ENCODE measurements around the gene MSANTD1.

MSANTD1 gene

DNA sequence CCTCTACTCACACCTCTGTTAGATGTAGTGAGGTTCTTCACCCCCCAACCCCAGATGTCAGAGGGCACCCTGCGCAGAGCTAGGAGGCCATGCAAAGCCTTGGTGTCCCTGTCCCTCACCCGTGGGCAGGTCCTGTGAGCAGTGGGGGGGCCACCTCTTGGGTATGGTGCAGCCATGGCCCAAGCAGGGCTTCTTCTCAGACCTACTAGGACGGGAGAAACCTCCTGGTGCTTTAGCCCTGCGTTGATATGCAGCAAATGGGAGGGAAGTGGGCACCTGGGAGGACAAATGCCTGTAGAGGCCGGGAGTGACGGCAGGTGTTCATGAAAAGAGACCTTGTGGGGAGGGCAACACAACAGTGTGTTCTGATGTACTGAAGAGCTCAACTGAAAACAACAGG is 38.5 kb upstream of the MSANTD1 start:
- TF ChIP-seq, protein P1, sequence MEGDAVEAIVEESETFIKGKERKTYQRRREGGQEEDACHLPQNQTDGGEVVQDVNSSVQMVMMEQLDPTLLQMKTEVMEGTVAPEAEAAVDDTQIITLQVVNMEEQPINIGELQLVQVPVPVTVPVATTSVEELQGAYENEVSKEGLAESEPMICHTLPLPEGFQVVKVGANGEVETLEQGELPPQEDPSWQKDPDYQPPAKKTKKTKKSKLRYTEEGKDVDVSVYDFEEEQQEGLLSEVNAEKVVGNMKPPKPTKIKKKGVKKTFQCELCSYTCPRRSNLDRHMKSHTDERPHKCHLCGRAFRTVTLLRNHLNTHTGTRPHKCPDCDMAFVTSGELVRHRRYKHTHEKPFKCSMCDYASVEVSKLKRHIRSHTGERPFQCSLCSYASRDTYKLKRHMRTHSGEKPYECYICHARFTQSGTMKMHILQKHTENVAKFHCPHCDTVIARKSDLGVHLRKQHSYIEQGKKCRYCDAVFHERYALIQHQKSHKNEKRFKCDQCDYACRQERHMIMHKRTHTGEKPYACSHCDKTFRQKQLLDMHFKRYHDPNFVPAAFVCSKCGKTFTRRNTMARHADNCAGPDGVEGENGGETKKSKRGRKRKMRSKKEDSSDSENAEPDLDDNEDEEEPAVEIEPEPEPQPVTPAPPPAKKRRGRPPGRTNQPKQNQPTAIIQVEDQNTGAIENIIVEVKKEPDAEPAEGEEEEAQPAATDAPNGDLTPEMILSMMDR (IDR thresholded peaks at IDR 0.05; ENCODE audit: low read depth, low read length, missing control alignments), result no peak
- H3K4me3 ChIP-seq (replicated peaks; ENCODE audit: low read depth, low read length), result no peak overlapping the region
- no peak for DNase-seq (ENCODE audit: extremely low read depth, low read depth)

DNA sequence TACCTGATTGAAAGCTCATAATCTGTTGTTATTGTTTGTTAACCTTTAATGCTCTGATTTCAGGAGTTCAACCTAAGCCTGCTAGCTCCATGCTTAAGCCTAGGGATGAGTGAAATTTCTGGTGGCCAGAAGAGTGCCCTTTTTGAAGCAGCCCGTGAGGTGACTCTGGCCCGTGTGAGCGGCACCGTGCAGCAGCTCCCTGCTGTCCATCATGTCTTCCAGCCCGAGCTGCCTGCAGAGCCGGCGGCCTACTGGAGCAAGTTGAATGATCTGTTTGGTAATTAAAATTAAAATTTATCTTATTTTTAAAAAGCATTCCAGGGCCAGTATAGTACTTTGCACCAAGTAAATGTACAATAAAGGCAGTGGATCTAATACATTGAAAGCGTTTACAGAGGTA is 37.1 kb upstream of the MSANTD1 start:
- no peak for DNase-seq (ENCODE audit: extremely low read depth, low read depth)
- H3K4me3 ChIP-seq (replicated peaks; ENCODE audit: low read depth, low read length), result no peak overlapping the region
- TF ChIP-seq, protein P1 (IDR thresholded peaks at IDR 0.05; ENCODE audit: low read depth, low read length, missing control alignments), result no peak

DNA sequence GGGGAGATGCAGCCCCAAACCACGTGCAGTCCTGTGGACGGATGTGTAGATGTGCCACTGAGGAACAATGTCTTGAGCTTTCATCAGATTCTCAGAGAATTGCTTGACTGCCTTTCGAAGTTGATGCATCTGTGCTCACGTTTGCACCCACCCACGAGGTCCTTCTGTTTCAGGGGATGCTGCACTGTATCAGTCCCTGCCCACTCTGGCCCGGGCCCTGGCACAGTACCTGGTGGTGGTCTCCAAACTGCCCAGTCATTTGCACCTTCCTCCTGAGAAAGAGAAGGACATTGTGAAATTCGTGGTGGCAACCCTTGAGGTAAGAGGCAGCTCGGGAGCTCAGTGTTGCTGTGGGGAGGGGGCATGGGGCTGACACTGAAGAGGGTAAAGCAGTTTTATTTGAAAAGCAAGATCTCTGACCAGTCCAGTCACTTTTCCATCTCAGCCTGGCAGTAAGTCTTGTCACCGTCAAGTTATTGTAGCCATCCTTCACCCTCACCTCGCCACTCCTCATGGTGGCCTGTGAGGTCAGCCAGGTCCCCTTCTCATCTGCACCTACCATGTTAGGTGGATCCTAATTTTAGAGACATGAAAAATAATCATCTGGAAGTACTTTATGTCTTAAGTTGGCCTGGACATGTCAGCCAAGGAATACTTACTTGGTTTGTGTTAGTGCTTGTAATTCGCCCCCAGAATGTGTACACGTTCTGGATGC is 36.4 kb upstream of the MSANTD1 start:
- TF ChIP-seq, protein P1 (IDR thresholded peaks at IDR 0.05; ENCODE audit: low read depth, low read length, missing control alignments), result no peak
- H3K4me3 ChIP-seq (replicated peaks; ENCODE audit: low read depth, low read length), result no peak overlapping the region
- DNase-seq (ENCODE audit: extremely low read depth, low read depth), result no peak

DNA sequence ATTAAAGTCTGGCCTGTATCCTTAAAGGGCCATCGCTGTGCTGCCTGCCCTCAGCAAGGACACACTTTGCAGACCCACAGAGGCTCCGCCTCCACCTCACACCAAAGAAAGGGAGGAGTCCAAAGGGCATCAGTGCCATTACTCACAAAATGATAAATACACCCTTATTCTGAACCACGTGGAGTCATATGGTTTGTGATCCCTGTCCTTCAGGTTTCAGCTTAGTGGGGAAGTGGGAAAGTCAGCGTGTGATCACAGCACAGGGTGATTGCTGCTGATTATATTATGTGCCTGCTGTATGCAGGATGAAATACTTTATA is 35.9 kb upstream of the MSANTD1 start:
- TF ChIP-seq, protein P1 (IDR thresholded peaks at IDR 0.05; ENCODE audit: low read depth, low read length, missing control alignments), result no peak
- no peak overlapping the region for H3K4me3 ChIP-seq (replicated peaks; ENCODE audit: low read depth, low read length)
- DNase-seq (ENCODE audit: extremely low read depth, low read depth), result no peak

DNA sequence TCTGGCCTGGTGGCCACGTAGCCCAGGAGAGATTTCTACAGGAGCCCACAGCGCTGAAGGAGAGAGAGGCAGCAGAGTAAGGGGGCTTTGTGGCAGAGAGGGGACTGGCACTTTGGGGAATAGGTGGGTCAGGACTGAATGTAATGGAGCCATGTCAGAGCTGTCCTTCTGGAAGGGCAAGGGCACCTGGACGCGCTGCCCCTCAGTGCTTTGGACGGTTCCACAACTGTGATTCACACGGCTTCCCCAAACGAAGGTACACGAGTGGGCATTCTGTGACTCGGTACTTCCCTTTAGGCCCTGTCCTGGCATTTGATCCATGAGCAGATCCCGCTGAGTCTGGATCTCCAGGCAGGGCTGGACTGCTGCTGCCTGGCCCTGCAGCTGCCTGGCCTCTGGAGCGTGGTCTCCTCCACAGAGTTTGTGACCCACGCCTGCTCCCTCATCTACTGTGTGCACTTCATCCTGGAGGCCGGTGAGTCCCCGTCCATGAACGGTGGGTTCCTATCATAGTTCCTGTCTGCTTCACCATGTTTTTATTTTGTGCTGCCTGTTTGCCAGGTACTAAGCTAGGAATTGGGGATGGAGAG is 35.2 kb upstream of the MSANTD1 start:
- H3K4me3 ChIP-seq (replicated peaks; ENCODE audit: low read depth, low read length), result no peak overlapping the region
- no peak for DNase-seq (ENCODE audit: extremely low read depth, low read depth)
- TF ChIP-seq, protein P1 (IDR thresholded peaks at IDR 0.05; ENCODE audit: low read depth, low read length, missing control alignments), result no peak

DNA sequence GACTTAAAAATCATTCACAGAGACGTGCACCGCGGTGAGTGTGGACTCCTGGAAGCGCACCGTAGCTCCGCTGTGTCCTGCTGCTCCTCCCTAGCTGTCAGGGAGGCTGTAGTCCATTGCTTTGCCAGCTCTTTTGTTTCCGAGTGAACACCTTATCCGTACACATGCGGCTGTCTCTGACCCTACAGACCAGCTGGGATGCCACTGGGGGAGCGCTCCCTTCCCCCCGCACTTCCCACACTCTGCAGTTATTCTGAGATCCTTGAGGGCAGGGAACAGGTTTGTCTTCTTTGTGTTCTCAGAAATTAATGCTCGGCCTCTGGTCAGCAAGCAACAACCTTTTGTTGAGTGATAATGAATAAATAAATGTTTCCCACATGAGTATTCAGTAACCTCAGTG is 33.7 kb upstream of the MSANTD1 start:
- DNase-seq (ENCODE audit: extremely low read depth, low read depth), result no peak
- TF ChIP-seq, protein P1 (IDR thresholded peaks at IDR 0.05; ENCODE audit: low read depth, low read length, missing control alignments), result no peak

DNA sequence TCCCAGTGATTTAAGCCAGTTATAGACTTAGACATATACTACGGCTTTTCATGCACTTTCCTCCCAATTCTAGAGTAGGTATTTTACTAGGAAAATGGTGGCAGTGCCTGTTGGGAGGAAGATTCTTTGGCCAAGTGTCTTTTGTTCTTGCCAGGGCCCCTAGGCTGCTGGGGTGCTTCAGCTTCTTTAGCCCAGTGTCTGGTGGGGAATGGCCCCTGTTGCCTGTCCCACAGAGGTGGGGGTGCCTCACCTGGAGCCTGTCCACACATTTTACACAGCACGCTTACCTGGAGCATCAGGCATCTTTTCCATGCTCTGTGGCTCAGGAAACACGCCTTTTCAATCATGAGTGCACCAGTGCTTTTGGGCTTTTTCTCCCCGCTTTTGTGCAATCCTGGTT is 33.2 kb upstream of the MSANTD1 start:
- H3K4me3 ChIP-seq (replicated peaks; ENCODE audit: low read depth, low read length), result no peak overlapping the region
- TF ChIP-seq, protein P1 (IDR thresholded peaks at IDR 0.05; ENCODE audit: low read depth, low read length, missing control alignments), result no peak
- DNase-seq (ENCODE audit: extremely low read depth, low read depth), result no peak

More for the DNA sequence above, 33.7 kb upstream of the MSANTD1 start:
- no peak overlapping the region for H3K4me3 ChIP-seq (replicated peaks; ENCODE audit: low read depth, low read length)

Data from HFF-Myc (cell line).